GM10266 (cell line): ENCODE measurements around the gene NKD1.

Source experiments
- DNase-seq: peaks from one replicate; pipeline ENCODE4 v3.0.0; 2012; ENCODE audit errors: extremely low spot score
- TF ChIP-seq, protein P1 (sequence below): IDR thresholded peaks from 2 replicates; pipeline ENCODE4 v1.5.1; 2012; ENCODE audit warnings: mild to moderate bottlenecking, low read depth; ENCODE audit not compliant: control insufficient read depth, insufficient read depth; ENCODE audit errors: missing control alignments

Gene NKD1

DNA sequence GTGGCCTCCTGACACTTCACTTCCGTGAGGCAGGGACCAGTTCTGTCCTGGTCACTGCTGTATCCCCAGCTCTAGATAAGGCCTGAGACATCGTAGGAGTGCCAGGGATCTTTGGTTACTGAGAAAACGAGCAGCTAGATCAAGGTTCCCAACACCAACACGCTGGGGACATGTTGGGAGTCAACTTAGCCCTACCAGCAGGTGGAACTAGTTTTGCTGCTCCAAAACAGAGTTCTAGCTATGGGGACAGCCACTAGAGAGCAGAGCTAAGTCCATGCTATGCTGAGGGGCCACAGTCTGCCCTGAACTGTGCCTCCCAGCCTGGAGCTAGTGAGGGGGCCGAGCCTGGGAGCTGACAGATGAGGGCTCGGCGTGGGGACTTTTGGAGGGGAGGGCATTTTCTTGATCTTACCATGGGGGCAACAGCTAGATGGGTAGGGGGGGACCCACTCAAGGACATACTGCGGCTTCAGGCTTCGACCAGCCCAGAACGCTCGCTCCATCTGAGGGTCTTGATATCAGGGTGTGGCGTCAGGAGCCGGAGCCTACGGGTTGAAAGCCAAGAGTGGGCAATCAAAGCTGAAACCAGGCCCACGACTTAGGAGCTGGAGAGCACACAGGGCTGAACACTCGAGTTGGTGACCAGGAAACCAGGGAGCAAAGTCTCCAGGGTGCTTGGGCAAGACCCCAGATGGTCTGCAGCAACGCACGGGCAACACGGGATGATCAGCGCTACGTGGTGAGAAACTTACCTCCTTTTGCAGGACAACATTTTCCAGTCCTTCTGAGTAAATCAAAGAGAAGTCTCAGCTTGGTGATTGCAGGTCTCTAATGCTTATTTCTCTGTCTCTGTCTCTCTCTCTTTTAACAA, 119.5 kb downstream of the NKD1 start:
- DNase-seq = no peak

DNA sequence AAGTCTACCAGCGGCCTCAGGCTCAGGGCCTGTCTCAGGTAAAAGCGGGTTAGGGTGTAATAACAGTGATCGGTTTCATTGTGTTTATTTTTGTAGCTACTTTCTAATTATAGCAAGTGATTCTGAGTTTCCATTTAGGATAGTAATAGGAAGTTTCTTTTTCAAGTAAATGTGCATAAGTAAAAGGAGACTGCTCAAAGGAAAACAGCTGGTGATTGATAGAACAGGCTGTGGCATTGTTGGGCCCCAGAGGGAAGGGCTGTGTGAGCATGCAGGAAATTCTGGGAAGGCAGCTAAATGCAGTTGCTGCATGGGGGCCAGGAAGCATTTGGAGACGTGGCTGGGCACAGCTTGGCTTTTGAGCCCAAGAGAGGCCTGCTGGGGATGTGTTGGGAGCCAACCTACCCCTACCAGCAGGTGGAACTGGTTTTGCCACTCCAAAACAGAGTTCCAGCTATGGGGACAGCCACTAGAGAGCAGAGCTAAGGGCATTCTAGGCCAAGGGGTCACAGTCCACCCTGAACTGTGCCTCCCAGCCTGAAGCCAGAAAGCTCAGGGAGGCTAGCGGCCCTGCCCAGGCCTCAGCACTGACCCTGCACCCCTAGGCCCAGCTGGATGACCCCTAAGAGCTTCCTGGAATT, 120.3 kb downstream of the NKD1 start:
- DNase-seq = no peak

More for the DNA sequence above, 119.5 kb downstream of the NKD1 start:
- TF ChIP-seq, protein P1, sequence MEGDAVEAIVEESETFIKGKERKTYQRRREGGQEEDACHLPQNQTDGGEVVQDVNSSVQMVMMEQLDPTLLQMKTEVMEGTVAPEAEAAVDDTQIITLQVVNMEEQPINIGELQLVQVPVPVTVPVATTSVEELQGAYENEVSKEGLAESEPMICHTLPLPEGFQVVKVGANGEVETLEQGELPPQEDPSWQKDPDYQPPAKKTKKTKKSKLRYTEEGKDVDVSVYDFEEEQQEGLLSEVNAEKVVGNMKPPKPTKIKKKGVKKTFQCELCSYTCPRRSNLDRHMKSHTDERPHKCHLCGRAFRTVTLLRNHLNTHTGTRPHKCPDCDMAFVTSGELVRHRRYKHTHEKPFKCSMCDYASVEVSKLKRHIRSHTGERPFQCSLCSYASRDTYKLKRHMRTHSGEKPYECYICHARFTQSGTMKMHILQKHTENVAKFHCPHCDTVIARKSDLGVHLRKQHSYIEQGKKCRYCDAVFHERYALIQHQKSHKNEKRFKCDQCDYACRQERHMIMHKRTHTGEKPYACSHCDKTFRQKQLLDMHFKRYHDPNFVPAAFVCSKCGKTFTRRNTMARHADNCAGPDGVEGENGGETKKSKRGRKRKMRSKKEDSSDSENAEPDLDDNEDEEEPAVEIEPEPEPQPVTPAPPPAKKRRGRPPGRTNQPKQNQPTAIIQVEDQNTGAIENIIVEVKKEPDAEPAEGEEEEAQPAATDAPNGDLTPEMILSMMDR = peak; percentile 51

DNA sequence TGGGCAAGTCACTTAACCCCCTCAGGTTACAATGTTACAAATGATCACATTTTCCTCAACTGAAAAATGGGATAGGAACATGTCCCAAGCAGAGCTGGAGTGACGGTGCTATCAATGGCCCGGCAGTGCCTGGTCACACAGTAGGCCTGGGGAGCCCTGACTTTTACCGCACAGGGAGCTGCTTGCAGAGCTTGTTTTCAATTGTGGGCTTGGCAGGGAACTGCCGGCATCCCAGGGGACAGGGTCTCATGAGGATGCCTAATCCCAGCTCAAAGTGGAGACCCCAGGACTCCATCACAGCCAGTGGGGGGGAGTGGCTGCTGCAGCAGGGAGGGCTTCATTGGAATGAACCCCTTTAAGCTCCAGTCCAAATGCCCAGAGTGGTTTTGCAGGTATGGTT, 121.5 kb downstream of the NKD1 start:
- DNase-seq = no peak
- TF ChIP-seq, protein P1 = no peak

More for the DNA sequence above, 120.3 kb downstream of the NKD1 start:
- TF ChIP-seq, protein P1 = no peak

DNA sequence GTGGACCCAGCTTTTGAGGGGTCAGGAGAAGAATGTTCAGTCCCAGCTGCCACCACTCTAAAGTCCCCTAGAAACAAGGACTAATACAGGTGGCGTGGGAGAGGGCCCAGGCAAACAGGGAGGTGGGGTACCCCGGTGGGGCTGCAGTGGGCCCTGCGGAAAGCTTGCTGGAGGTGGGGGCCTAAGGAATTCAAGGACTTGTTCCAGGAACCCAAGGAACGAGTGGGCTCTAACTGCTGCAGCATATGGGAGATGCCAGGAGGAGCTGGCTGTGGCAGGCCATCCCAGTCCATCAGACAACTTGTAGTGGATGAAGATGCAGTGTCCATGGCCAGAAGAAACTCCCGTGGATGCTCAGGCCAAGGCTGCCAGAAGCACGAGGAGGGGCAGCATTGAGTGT, 122.3 kb downstream of the NKD1 start:
- TF ChIP-seq, protein P1 = no peak

DNA sequence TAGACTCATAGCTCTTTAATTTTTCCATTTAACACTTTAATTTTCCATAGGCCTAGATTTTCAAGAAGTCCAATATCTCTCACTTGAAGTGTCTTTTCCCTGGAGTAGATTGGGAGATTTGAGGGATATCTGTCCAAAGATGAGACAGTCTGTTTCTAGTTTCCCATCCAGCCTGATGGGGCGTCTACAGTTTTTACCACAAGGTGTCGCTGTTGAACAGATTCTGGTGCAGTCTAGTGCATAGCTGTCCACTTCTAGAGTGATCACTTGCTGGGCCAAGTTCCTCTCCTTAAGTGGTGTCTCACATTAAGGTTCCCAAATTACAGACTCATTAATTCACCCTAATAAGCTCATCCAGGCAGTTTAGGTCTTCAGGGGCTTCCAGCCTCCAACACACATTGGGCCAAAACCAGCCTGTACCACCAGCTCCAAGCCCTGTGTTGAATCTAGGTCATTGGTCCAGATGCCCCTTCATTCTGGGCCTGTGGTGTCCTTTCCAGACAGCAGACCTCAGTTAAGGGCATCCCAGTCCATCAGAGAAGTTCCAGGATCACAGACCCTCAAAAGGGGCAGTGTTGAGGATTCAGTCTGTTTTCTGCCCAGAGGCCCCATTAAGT, 123.6 kb downstream of the NKD1 start:
- TF ChIP-seq, protein P1 = peak; percentile 44
- peak; percentile 57 for DNase-seq

More for the DNA sequence above, 122.3 kb downstream of the NKD1 start:
- no peak for DNase-seq

DNA sequence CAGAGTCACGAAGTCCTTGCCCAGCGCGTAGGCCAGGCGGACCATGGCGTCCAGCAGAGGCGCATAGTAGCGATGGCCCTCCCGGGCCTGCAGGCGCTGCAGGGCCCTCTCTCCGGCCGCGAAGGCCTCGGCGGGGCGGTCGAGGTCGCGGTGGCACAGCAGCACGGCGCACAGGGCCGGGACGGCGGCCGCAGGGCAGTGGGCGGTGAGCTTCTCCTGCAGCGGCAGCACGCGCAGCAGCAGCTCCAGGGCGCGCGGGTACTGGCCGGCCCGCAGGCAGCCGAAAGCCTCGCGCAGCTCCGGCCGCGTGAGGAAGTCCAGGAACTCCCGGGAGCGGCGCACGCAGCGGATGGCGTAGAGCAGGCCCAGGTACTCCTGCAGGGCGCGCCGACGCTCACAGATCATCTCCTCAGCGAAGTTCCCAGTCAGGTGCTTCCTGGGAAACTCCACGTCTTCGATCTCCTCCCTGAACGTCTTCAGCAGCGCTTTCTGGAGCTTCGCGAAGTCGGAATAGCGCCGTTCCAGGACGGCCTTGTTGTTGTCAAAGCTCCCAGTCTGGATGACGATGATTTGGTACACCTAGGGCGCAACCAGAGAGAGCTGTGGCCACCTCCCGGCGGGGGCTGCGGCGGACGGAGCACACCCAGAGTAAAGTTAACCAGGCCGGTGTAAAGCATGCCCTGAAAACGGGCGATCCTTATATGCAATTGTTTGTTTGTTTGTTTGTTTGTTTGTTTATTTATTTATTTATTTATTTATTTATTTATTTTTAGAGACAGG, 125.5 kb downstream of the NKD1 start:
- TF ChIP-seq, protein P1 = no peak
- no peak for DNase-seq
